Body of pancreas (tissue), 4 donors: ENCODE data around the gene TMEM240. TPM values are rescaled to one million over a fixed set of nuclear protein-coding genes. Genes with fewer than 3 reads are reported as not detected.
"Not testable (repeated sequence)": the region's sequence is repeated elsewhere in the genome, so short reads cannot be mapped to it uniquely, and the experiment has no call there.

Experiments used
- ATAC-seq: fragments of 150-250 bp; one replicate; pipeline ENCODE4 v1.9.1; 2016
- DNase-seq, 4 donors: peaks; one replicate each; pipeline ENCODE4 v3.0.0-alpha.2; 2019
- H3K27ac ChIP-seq, 4 donors: fragments of 200-600 bp; sonication (generic); 1 replicate in 3 of 4; 2 replicates in 1 of 4; pipeline versions ENCODE4 v1.5.1 to v1.6.1; 2016 to 2019; ENCODE audit warnings: mild to moderate bottlenecking in 1 of 4, mixed read lengths in 1 of 4, moderate library complexity in 1 of 4
- H3K27me3 ChIP-seq, 2 donors: fragments of 200-600 bp; sonication (generic); one replicate each; pipeline ENCODE4 v1.6.0; 2016; ENCODE audit warnings: mild to moderate bottlenecking in 1 of 2
- H3K36me3 ChIP-seq, 2 donors: fragments of 200-600 bp; sonication (generic); replicated peaks in 1 of 2; 2 replicates each; pipeline ENCODE4 v1.5.1; 2016; ENCODE audit warnings: low read depth in 2 of 2; ENCODE audit not compliant: insufficient read depth in 1 of 2
- H3K4me1 ChIP-seq: fragments of 200-600 bp; sonication (generic); one replicate; pipeline ENCODE4 v1.6.0; 2016
- H3K4me3 ChIP-seq, 2 donors: fragments of 200-600 bp; sonication (generic); 1 replicate in 1 of 2; 2 replicates in 1 of 2; pipeline ENCODE4 v1.5.1; 2016 to 2019
- H3K9me3 ChIP-seq, 3 donors: fragments of 200-600 bp; sonication (generic); 1 replicate in 2 of 3; 2 replicates in 1 of 3; pipeline ENCODE4 v1.5.1; 2016
- POLR2A ChIP-seq, 3 donors: fragments of 450-650 bp; IDR thresholded peaks; one replicate each; pipeline ENCODE4 v1.6.1; 2016; ENCODE audit warnings: antibody characterized with exemption in 3 of 3, mild to moderate bottlenecking in 2 of 3
- WGBS, 2 donors: methylation state at CpG; one replicate each; pipeline ENCODE4 v1.1.5; 2017; 5-methylcytosine and 5-hydroxymethylcytosine counted together
- intact Hi-C: fragments of 100-400 bp; cut with DNase I; formaldehyde crosslinking; loops from one replicate; pipeline ENCODE4 v1.15.1; 2023
- total RNA-seq, 2 donors: library from RNA; depleted of rRNA; stranded (reverse); fragments of >200 nt; gene quantifications; one replicate each; pipeline ENCODE4 v1.1.0, GENCODE V29; 2016
- TF ChIP-seq, protein P1 (sequence below), 7 experiments: fragments of 450-650 bp in 4 of 7; fragments of 200-600 bp in 3 of 7; sonication (generic) in 3 of 7; IDR thresholded peaks; one replicate each; pipeline ENCODE4 v1.5.1; 2016 to 2019; ENCODE audit warnings: antibody characterized with exemption in 7 of 7

TMEM240 gene
- total RNA-seq, 2 donors from 2014 or later, result 1.0 to 3.6 TPM

DNA sequence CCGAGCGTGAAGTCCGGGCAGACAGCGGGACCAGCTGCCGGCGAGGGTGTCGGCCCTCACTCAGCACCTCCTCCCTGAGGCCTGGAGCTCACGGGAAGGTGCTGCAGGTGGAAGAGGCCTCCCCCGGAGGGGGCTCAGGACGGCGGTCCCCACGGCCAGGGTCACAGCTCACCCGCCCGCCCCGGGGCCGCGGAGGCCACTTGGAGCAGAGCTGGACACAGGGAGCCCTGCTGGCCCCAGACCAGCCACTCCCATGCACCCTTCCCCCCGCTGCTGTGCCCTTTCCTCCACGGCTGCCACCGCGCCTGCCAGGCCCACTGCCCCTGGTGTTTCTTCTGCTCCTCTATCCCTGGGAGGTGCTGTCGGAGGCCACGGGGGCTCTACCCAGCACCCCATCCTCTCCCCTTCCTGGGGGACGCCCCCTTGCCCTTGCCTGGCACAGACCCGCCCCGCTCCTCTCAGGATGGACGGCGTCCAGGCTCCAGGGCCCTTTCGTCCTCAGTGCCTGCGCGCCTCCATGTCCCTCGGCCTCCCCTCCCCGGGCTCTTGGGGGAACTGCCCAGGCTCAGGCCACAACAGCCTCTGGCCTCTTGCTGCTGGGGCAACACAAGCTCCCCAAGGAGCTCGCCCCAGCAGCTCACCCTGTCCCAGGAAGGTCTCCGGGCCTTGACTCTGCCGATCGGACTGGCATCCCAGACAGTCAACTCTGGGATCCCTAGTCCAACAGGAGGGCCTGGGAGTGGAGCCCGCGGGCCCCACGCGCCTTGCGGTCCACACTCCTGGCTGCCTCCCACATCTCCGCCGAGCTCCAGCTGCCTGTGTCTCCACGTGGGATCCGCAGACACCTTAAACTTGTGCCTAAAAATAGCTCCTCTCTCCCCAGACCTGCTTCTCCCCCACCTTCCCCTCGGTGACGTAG is 4.1 kb downstream of the TMEM240 start:
- no peaks in the 10 kb centered on the region for H3K9me3 ChIP-seq
- ATAC-seq, result no peak
- H3K4me1 ChIP-seq, result peaks cover 12% of the 10 kb centered on the region
- H3K4me3 ChIP-seq, result no peak overlapping the region
- H3K36me3 ChIP-seq, result peaks cover 0 to 2% of the 10 kb centered on the region in 2 donors
- DNase-seq, result no peak
- no peaks in the 10 kb centered on the region for H3K27me3 ChIP-seq
- H3K27ac ChIP-seq, result no peak overlapping the region
- TF ChIP-seq POLR2A (IDR thresholded peaks at IDR 0.05), result no peak
- TF ChIP-seq, protein P1, sequence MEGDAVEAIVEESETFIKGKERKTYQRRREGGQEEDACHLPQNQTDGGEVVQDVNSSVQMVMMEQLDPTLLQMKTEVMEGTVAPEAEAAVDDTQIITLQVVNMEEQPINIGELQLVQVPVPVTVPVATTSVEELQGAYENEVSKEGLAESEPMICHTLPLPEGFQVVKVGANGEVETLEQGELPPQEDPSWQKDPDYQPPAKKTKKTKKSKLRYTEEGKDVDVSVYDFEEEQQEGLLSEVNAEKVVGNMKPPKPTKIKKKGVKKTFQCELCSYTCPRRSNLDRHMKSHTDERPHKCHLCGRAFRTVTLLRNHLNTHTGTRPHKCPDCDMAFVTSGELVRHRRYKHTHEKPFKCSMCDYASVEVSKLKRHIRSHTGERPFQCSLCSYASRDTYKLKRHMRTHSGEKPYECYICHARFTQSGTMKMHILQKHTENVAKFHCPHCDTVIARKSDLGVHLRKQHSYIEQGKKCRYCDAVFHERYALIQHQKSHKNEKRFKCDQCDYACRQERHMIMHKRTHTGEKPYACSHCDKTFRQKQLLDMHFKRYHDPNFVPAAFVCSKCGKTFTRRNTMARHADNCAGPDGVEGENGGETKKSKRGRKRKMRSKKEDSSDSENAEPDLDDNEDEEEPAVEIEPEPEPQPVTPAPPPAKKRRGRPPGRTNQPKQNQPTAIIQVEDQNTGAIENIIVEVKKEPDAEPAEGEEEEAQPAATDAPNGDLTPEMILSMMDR (IDR thresholded peaks at IDR 0.05), result no peak
- intact Hi-C loops, result no loop called here
- WGBS, 2 donors, result 83 to 94% methylated on average over 24 to 47 of the region's 48 CpGs

DNA sequence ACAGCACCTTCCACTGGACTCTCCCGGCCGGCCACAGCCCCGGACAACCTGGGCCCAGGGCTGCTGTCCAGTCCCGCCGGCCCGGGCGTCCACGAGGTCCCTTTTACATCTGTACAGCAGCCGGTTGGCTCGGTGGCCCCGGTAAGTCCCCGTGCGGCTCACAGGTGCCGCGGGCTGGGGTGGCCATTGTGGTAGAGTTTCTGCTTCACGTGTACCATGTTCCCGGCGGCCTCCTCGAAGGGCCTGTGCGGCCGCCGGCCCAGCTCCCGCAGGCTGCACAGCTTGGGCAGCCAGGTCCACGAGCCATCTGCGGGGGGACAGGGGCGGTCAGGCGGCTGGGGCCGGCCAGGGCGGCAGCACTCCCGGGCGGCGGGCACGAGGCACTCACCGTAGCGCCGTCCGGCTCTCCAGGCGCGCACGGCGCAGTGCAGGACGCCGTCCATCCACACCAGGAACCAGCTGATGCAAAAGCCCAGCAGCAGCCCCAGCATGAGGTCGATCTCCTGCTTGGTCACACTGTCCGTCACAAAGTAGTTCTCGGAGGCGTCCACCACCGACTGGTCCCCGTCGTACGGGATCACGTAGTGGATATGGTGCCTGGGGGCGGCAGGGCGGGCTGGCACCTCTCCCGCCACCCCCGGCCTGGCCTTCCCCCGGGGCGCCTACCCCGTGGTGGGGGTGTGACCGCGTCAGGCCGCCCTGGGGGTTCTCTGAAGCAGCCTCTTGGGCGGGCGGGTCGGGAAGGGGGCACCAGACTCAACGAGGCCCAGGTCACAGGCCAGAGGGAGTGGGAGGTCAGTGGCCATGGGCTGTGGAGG is 5.0 kb downstream of the TMEM240 start:
- intact Hi-C loops, result no loop called here

DNA sequence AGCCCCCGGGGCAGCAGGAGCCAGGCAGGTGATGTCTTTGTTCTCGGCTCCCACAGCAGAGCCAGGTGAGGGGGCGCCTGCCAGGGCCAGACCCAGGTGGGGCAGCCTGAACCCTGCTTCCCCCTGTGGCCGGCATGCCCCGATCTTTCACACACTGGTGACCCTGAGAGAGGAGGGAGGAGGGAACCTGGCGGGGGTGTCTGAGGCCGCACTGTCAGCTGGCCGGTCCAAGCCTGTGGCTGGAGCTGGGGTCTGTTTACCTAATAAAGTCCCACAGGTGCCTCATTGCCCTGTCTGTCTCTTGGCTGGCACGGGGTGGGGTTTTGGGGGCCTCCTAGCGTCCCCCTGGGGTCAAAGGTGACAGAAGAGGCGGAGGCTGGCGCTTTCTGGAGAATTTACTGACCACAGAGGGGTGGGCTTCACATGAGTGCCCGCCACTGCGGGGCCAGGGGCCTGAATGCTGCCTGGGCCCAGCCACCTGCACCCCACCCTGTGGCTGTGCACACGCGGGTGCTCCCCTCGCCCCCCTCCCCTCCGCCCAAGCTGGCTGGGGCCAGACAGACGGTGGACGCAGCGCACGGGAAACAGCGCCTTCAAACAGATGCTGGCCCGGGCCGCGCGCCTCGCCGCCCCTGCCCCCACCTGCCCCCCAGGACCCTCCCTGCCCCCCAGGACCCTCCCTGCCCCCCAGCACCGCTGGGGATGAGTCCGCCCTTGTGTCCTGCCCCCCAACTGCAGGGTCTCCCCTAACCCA is 5.8 kb downstream of the TMEM240 start:
- Histone ChIP-seq H3K4me1 (peaks cover 6% of the 10 kb centered on the region), H3K4me3 (no peak overlapping the region), H3K9me3 (no peaks in the 10 kb centered on the region), H3K36me3 (peaks cover 2 to 3% of the 10 kb centered on the region in 2 donors), H3K27me3 (no peaks in the 10 kb centered on the region), H3K27ac (no peak overlapping the region)
- no peak for ATAC-seq
- no peak for DNase-seq
- WGBS, 2 donors, result 89 to 91% methylated on average over 8 to 24 of the region's 31 CpGs
- intact Hi-C loops, result no loop called here
- TF ChIP-seq, protein P1 (IDR thresholded peaks at IDR 0.05), result no peak
- no peak for TF ChIP-seq POLR2A (IDR thresholded peaks at IDR 0.05)

More for the DNA sequence above, 5.0 kb downstream of the TMEM240 start:
- no peak overlapping the region for H3K4me3 ChIP-seq
- WGBS, 2 donors, result 91 to 97% methylated on average over 15 to 40 of the region's 66 CpGs
- DNase-seq, result no peak
- no peaks in the 10 kb centered on the region for H3K27me3 ChIP-seq
- H3K9me3 ChIP-seq, result no peaks in the 10 kb centered on the region
- peaks cover 6% of the 10 kb centered on the region for H3K4me1 ChIP-seq
- TF ChIP-seq POLR2A (IDR thresholded peaks at IDR 0.05), result no peak
- TF ChIP-seq, protein P1 (IDR thresholded peaks at IDR 0.05), result no peak
- ATAC-seq, result no peak
- H3K27ac ChIP-seq, result no peak overlapping the region
- H3K36me3 ChIP-seq, result peaks cover 0 to 2% of the 10 kb centered on the region in 2 donors

DNA sequence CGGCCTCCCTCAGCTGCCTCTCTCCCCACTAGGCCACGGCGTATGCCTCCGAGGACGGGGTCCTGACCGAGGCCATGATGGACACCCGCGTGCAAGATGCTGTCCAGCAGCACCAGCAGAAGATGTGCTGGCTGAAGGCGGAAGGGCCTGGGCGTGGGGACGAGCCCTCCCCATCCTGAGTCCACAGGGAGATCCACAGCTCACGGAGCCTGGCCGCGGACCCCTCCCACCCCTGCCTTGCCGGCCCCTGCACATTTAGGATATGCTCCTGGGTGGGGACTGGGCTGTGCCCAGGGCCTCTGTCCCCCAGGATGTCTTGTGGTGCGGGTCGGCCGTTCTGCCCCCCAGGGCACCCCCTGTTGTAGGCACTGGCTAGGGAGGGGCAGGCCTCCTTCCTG is 6.5 kb downstream of the TMEM240 start:
- 87% methylated on average over 6 of the region's 18 CpGs; no CpG with 5 or more reads in 1 of the 2 donors for WGBS, 2 donors
- DNase-seq, H3K4me3 ChIP-seq, intact Hi-C loops, H3K9me3 ChIP-seq, ATAC-seq, H3K27ac ChIP-seq, H3K36me3 ChIP-seq, H3K27me3 ChIP-seq, H3K4me1 ChIP-seq: not testable (repeated sequence)

DNA sequence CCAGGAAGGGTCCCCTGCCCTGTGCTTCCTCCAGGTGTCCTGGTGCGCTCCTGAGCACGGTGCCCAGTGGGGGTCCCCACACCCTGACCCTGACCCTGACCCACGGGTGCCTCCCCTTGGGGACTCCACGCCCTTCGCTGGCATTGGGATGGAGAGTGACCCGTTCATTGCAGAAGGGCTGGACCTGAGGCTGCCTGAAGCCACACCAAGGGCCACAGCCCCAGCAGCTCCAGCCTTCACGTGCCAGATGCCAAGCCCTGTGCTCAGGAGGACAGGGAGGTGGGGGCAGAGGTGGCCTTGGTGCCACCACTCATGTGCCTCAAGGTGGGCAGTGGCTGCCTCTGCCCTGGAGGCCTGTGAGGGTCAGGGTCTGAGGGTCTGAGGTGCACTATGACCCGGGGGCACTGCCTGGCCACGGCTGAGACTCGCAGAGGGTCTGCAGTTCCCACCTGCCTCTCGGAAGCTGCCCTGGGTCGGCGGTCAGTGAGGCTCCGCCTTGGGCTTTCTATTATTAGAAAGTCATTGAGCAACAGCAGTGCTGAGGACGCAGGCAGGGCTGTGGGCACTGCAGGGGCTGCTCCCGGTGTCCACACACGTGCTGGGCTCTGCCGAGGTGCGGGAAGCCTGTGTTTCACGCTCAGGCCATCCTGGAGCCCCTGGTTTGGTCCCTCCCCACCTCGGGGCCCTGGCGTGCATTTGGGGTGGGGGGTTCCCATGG is 7.1 kb downstream of the TMEM240 start:
- H3K9me3 ChIP-seq, H3K4me1 ChIP-seq, ATAC-seq, H3K27me3 ChIP-seq, H3K27ac ChIP-seq, H3K4me3 ChIP-seq, DNase-seq, intact Hi-C loops, H3K36me3 ChIP-seq: not testable (repeated sequence)
- WGBS, 2 donors, result 71 to 96% methylated on average over 6 to 10 of the region's 22 CpGs
